GM21576 (cell line): ENCODE data around the gene RAB23.

Source experiments
- ATAC-seq: cut with Tn5 transposase; IDR thresholded peaks from one replicate; pipeline ENCODE4 v1.9.1; 2021; ENCODE audit warnings: mild to moderate bottlenecking, moderate library complexity; ENCODE audit not compliant: unreplicated experiment

The RAB23 gene

DNA sequence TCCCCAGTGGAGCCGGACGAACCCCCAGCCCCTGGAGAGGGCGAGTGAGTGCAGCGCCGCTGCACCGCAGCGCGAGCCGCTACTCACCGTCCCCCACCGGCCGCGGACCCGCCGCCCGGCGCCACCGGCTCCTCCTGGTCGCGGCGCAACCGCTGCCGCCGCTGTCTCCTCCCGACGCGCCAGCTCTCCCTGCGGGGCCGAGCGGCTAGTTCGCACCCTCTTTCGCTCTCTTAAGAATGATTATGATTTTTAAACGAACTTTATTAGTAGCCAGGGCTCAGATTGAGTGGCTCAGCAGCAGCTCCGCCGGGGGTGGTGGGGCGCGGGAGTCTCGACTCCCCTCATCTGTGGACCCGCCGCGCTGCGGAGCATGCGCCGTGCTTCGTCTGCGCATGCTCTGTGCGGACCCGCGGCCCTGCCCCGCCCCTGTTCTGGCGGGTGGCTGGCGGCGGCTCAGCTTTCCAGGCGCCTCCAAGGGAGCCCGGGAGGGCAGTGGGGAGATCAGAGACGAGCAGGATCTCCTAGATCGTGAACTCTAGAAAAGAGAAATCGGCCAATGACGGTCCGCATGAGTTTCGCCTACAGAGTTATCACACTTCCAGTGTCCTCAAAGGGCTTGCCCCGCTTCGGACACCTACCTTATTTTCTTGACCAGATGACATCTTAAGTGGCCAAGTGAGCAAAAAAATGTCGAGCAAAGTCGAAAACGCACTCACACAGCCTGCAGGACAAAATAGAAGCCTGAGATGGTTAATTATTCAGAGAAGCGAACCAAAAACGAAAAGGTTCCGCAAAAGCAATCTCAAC, at the start of gene RAB23:
Gene RAB23 (minus strand): TSS at position 372 of the 807 bp plus-strand sequence. CDS start 11,927 bp downstream, outside the sequence.
- peak; percentile 85 for ATAC-seq

DNA sequence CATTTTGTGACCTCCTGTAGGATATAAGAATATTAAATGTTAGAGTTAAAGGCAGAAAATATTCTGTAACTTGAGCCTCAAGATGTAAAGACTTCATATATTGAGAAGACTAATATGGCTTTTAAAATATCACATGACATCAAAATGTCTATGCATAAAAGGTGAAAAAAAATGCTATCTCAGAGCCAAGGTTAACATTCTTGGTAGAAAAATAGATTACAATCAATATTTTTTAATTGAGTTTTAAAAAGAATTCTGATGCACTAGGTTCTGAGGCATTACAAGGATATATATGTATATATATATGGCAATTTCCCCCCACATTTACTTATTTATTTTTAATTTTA, 46.2 kb upstream of the RAB23 start:
- ATAC-seq = no peak

DNA sequence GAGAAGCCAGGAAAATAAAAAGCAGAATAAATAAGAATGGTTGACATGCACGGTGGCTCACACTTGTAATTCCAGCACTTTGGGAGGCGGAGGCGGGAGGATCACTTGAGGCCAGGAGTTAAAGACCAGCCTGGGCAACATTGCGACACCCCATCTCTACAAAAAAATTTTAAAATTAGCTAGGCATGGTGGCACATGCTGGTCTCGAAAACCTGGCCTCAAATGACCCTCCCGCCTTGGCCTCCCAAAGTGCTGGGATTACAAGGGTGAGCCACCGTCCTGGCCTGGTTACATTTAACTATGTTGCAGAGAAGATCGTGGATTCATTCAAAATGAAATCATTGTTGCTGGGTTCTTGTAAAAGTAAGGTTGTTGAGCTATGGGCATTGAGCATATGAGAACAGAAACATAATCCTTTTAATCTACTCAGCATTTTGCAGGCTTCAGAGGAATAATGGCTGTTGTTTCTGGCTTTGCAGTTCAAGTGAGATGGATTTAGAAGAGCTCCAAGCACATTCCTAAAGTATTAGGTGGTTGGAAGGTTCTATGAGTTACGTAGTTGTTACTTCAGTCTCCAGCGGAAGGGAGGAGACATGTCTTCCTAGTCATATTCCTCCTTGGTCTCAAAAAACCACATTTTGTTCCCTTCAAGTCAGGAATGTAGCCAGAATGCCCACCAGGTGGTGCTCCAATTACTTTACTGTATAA, 45.6 kb upstream of the RAB23 start:
- ATAC-seq = no peak

DNA sequence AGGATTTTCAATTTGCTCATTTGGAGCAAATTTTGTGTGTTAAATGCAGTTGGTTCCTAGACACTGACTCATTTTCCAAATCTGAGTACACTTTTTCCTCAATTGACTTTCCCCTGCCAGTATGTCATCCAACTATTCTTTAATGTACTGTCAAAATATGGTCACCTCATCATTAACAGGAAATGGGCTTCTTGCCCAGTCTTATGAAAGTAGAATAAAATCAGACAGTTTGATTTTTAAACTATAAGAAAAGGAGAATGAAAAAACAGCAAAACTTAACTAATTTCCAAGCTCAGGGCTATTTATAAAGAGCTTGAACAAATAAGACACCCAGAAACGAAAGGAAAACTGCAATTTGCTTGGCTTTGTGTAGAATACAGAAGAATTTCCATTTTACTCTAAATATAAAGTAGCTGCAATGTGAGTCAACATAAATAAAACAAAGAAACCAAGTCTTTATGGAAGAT, 43.7 kb upstream of the RAB23 start:
- ATAC-seq = no peak

DNA sequence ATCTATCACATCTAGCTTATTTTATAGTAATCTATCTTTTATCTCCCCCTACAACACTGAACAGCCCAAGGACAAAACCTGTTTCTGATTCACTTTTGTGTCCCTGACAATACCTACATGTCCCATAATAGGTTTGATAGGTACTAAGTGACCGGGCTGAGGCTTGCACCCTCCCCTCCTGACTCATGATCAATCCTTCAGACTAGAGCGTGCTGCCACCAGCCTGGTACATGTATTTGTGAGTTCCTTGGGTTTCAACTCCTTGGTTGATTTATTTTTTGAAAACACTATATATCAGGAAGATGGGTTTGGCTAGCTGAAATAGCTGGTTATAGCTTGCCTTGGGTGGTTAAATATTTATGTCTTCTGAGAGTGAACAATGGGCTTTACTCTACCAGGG, 41.6 kb upstream of the RAB23 start:
- no peak for ATAC-seq

DNA sequence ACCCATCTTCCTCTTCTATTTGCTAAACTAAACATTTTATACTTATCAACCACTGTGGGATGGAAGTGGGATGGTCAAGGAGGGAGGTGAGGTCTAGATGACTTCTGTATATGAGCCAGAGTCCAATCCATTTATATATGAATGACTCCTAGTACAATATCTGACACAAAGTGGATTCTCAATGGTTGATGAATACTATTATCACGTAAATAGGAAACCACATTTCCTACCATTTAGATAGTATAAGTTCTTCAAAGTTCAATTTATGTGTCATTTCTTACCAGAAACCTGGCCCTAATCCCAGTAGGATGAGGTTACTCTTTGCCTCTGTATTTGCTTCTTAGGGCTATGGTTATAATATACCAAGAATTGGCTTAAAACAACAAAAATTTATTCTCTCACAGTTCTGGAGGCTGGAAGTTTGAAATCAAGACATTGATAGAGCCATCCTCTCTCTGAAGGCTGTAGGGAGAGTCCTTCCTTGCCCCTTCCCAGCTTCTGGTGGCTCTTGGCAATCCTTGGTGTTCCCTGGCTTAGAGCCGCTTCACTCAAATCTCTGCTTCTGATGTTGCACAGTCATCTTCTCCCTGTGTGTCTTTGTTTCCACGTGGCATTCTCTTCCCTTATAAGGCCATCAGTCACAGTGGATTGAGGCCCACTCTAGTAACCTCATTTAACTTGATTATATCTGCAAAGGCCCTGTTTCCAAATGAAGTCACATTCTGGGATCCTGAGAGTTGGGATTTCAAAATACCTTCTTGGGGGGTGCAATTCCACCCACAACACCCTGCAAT, 41.0 kb upstream of the RAB23 start:
- ATAC-seq = no peak

DNA sequence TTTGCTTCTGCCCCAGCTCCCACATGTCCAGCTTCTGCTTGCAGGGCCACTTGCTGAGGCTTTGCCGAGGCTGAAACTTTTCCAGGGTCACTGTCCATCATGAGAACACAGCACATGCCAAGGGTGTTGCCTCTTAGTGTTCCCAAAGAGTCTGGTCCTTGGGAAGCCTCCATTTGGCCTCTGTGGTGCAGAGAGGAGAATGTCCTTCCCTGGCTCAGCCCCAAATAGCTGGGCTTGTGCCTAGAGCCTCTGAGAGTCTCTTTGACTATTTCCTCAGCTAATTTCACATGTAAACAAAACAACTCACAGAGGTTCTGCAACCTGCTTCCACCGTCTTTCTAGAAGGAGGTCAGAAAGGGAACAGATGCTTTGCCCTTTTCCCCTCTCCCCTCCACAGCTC, 40.4 kb upstream of the RAB23 start:
- no peak for ATAC-seq

DNA sequence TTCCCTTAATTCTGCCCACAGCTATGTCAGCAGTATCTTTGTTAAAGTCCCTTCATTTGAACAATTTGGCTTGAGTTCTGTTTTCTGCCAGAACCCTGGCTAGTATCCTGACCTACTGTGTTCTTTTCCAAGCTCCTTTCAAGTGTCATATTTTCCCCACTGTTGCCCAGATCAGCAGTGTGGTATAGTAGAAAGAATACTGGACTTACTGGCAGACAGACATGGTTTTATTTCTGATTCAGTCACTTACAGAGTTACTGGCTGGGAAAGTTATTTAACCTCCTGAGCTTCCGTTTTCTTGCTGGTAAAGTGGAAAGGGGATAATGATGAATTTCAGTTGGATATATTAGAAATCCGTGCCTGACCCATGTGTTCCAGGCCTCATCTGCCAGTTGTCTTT, 39.8 kb upstream of the RAB23 start:
- no peak for ATAC-seq

DNA sequence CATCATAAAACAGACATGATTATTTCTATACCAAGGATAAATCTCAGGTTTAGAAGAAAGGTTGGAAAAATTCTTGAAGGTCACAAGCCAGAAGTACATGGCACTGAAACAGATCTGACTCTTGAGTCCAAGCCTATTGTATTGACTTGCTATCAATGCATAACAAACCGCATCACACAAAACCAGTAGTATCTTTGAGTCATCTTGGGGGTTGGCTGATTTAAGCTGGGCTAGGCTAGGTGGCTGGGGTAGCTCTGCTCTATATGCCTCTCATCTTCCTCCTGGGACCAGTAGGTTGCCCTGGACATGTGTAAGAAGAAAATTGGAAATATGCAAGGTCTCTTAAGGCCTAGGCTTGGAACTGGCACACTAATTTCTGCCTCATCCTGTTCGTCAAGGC, 37.0 kb upstream of the RAB23 start:
- no peak for ATAC-seq

DNA sequence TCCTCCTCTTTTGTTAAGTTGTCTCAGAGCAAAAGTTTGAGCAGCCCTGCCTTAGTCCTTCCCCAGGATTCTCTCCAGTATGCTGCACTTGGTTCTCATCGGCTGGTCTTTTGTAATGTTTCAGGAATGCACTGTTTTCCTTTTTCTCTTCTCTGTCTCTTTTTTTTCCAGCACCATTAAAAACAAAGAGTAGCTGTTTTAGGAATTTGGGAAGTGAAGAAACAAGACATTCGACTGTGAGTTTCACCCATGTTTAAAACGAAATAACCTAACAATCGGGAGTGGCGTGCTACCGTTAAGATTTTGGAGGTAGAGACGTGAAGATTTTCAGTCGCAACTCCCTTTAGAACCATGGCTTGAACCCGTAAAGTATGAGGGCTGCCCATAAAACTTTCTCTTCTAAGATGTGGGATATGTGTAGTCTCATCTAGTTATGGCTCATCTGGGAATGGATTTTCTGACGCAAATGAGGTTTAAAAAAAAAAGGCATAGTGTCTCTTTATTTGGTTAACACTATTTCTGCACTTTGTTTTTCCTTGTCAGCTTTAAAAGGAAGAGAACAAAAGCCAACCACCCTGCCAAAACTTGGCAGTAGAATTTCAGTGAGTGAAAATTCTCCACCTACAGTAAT, 35.9 kb upstream of the RAB23 start:
- no peak for ATAC-seq

DNA sequence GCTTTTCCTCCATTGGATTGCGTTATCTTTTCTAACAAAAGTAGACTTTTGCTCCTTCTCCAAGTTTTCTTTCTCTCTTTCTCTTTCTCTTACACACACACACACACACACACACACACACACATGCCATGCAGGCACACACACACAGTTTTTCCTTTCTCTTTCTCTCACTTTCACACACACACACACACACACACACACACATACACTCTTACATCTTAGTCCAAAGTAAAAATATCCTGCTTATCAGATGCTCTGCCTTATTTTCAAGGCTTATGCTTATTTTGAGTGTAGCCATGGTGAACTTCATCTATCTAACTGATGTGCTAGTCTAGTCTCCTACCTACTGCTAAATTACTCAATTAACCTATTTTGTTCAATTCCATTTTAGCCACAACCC, 34.4 kb upstream of the RAB23 start:
- ATAC-seq = no peak

DNA sequence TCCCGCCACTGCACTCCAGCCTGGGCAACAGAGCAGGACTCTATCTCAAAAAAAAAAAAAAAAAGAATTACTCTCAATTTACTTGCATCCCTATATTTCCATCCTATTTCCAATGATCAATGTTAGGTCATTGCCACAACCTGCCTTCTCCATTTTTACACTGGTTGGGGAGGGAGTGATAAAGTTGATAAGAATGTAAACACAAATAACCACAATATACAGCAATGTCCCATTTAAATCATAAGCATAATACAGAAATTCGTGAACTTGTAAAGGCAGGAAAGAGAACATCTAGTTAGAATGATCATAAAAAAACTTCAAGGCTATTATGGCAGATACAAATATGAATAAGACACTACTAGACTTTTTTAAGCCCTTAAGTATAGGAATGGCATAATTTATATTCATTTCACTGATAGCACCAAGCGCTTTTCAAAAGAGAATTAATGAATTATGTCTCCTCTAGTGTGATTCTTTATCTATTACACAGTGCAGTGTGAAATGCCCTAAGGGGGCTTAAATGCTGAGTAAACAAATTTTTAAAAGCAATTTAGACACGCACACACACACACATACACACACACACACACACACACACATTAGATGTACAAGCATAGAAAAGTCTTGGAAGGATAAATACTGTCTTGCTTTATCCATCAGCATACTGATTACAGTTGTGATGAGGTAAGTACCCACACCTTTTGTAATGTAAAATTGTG, 33.5 kb upstream of the RAB23 start:
- no peak for ATAC-seq

DNA sequence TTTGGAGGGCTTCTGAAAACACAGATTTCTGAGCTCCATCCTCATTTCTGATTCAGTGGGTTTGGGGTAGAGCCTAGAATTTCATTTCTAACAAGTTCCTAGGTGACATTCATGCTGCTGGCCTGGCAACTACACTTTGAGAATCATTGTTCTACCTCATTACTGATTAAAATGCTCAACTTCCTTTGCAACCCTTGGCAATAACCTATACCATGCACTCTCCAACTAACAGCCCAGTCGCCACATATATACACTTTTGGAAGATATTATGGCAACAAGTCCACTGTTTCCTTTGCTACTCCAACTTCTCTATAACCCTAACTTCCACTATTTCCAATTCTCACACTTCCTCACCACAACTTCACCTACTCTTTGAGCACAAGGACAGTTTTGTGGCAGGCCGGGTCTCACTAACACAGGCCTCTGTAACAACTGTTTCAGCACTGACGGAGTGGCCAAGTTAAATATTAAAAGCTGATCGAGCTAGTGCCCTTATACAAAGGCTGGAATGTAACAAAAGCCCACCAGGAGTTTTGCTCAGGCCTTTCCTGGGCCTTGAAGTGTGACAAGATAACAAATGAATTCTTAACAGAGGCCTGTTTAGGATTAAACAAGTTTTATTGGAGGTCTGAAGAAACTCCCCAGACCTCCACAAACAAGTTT, 32.1 kb upstream of the RAB23 start:
- ATAC-seq = no peak

DNA sequence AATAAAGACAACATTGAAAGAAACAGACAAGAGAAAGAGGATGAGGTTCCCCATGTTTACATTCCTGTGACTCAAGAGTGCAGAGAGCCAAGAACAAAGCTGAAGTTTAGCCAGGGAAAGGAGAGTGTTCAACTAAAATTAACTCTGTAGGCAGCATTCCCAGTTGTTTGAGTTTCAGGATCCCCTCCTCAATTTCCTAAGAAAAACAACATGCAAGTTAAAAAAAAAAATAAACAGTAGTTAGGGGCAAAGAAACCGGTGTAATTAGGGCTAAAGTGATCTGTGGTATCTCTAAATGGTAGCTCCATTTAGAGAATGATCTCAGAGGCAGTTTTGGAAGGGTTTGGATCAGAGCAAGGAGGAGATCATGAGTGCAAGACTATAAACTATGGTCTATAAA, 30.9 kb upstream of the RAB23 start:
- ATAC-seq = no peak

DNA sequence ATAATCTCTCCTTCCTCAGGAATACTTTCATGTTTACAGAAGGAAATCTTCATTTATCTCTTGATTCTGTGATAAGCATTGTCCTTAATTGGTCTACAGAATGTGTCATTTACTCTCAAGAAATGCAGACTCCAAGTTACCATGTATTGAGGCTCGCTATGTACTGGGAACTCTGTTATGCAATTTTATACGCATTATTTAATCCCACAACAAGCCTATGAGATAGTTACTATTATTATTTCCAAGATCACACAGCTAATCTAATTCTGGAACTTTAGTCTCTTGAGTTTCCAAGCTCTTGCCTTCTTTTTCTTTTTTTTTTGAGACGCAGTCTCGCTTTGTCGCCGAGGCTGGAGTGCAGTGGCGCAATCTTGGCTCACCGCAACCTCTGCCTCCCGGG, 30.0 kb upstream of the RAB23 start:
- no peak for ATAC-seq

DNA sequence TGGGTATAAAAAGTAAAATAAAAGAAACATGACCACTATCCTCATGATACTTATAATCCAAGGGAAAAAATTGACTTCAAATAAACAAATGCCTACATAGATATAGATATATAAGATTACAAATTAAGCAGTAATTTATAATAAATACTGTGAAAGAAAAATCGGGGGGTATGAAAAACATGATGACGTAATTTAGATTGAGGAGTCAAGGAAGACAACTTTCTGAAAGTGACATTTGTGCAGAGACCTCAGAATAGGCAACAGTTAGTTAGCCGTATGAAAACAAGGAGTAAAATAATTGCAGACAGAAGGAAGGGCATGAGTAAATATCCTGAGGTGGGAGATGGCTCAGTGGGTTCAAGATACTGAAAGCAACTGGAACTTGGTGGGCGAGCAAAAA, 28.2 kb upstream of the RAB23 start:
- no peak for ATAC-seq

DNA sequence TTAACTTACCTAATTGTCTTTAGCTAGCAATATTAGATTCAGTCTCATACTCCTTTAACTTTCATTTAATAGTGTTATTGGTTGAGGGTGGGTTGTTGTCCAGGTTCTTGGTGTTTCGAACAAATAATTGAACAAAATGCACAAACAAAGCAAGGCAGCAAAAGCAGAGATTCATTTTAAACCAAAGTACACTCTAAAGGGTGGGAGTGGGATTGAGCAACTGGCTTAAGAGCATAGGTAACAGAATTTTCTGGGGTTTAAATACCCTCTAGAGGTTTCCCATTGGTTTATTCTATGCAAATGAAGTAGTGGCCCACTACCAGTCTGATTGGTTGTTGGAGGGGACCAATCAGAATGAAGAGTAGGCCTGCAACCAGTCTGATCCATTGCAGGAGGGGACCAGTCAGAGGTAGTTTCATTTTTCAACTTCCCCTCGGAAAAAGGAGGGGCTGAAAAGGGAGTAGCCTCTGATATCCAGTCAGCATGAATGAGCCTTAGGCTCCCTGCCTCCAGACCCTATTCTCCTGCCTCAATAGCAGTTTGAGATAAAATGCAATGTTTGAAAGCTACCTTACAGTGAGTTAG, 26.3 kb upstream of the RAB23 start:
- no peak for ATAC-seq

DNA sequence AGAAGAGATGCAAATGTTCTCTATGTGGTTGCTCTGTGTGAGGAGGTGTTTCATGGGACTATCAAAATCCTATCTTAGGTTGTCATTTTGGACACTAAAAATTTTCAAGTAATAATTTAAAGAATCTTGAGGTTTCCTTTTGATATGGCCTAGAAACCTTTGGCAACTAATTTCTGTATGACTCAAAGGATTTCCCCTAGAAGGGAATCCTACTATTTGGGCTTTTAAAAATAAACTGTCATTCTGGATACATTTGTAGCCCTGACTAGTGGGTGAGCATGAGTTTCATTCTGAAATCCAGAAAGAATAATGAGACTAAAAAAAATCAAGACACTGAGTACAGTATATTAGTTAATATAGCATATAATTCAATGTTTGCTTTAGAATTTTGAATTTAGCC, 25.5 kb upstream of the RAB23 start:
- ATAC-seq = no peak

DNA sequence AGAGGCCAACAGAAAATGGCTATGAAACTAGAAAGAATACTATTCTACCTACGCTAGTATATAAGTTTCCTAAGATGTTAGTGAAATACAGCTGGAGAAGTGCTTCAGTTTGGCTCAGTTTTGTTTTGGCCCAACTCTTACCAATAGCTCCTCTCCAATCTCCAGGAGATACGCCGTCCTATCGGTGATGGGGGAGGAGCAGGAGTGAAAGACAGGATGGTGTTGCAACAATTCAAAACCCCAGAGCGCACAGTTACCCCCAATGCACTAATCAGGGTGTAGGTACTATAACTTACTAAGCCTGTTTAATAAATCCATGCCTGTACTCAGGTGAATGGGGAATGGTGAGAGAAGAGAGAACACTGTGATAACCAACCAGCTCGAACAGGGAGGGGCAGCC, 24.2 kb upstream of the RAB23 start:
- no peak for ATAC-seq

DNA sequence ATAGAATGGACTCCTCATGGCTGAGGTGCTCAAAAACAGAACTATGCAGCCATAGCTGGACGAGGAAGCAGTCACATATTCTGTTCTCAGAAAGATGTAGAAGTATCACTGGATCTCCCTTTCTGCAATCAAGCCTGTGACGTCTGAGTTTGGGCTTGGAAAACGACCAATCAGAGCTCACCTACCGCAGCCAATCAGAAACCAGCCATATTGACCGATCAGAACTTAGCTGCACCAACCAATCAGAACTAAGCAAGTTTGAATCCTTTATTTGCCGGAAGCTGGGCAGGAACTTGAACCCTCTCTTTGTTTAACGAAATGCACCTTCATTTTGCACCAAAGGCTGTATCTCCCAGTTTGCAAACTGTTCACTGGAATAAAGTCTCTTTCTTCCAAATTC, 21.8 kb upstream of the RAB23 start:
- ATAC-seq = no peak
